H1 (cell line): ENCODE measurements around the gene SSU72. TPM values are rescaled to one million over a fixed set of nuclear protein-coding genes. Genes with fewer than 3 reads are reported as not detected.

Experiments
- CHD7 ChIP-seq: fragments of 300-600 bp; sonication (generic); IDR thresholded peaks from 2 replicates; pipeline ENCODE4 v1.7.1; 2012; ENCODE audit warnings: low read length, moderate library complexity, mild to moderate bottlenecking, inconsistent platforms; ENCODE audit not compliant: insufficient replicate concordance
- polyA plus RNA-seq, 7 experiments: library from polyadenylated mRNA; depleted of rRNA in 3 of 7; stranded (reverse) in 5 of 7; unstranded in 2 of 7; fragments of >200 nt in 5 of 7; fragments of 200-250 nt in 2 of 7; gene quantifications; 1 replicate in 5 of 7; 2 replicates in 1 of 7; 4 replicates in 1 of 7; pipeline versions ENCODE4 v1.2.1 to v1.2.3, GENCODE V29; 2011 to 2013; ENCODE audit warnings: missing spikeins in 2 of 7, mixed read lengths in 2 of 7
- total RNA-seq: library from RNA; stranded (reverse); fragmentation: NEBNext Ultra II Directional; extraction: Animal tissue kit (Norgen Biotek cat#: 25700); gene quantifications from 2 replicates; pipeline ENCODE4 v1.2.1, GENCODE V29; 2021

SSU72 gene
- total and polyA plus RNA-seq, 2 of the 8 experiments (the other 6 are each of a cell fraction or from before 2014, with no cell fraction given) = 110 to 165 TPM

GRCh38 chr1:1563688-1564087, 11.0 kb downstream of the SSU72 start (continued):
- no peak for TF ChIP-seq CHD7
